H1 (cell line): Measurements from ENCODE around the gene SLC4A1. TPM values are rescaled to one million over a fixed set of nuclear protein-coding genes. Genes with fewer than 3 reads are reported as not detected.
A peak's percentile ranks its signal among the peaks of the same experiment; 100 is the strongest.

Experiments
- CTCF ChIA-PET: fragments of 300-600 bp; sonication (Branson Sonifier 250); formaldehyde crosslinking; loops from one replicate; lab custom pipeline; 2021; ENCODE audit not compliant: partially characterized antibody; lab: Charles Lee
- POLR2A ChIA-PET: fragments of 300-600 bp; sonication (Branson Sonifier 250); formaldehyde crosslinking; loops from one replicate; lab custom pipeline; 2021; ENCODE audit warnings: inconsistent platforms; ENCODE audit not compliant: partially characterized antibody; lab: Charles Lee
- DNase-seq, 2 experiments: peaks; one replicate each; pipeline versions ENCODE4 v3.0.0 to v3.0.0-alpha.2; 2010 to 2022; ENCODE audit warnings: low spot score in 2 of 2, low read depth in 1 of 2, mixed read lengths in 1 of 2
- FAIRE-seq: peaks from 2 replicates; lab custom pipeline; 2011; peaks lifted over from hg19 to GRCh38; lab: Jason Lieb, UNC
- H2AFZ ChIP-seq: 2 replicates; pipeline ENCODE4 v1.8.1; 2012; ENCODE audit warnings: low read length, inconsistent platforms
- H2AK5ac ChIP-seq: 2 replicates; pipeline ENCODE4 v1.6.1; 2013; ENCODE audit warnings: low read depth, low read length
- H2BK120ac ChIP-seq: replicated peaks from 2 replicates; pipeline ENCODE3; 2013; ENCODE audit warnings: low read depth, low read length, inconsistent platforms
- H2BK12ac ChIP-seq: 2 replicates; pipeline ENCODE4 v1.6.1; 2013; ENCODE audit warnings: low read depth, low read length
- H2BK15ac ChIP-seq: 2 replicates; pipeline ENCODE4 v1.6.1; 2013; ENCODE audit warnings: low read length
- H2BK20ac ChIP-seq: 2 replicates; pipeline ENCODE4 v1.6.1; 2013; ENCODE audit warnings: low read length
- H2BK5ac ChIP-seq: 2 replicates; pipeline ENCODE4 v1.6.1; 2013; ENCODE audit warnings: low read depth, low read length
- H3K14ac ChIP-seq: 2 replicates; pipeline ENCODE4 v1.6.1; 2013; ENCODE audit warnings: inconsistent platforms; ENCODE audit not compliant: insufficient read length
- H3K18ac ChIP-seq: 2 replicates; pipeline ENCODE4 v1.6.1; 2013; ENCODE audit warnings: low read length; ENCODE audit errors: extremely low read depth
- H3K23ac ChIP-seq: 2 replicates; pipeline ENCODE4 v1.6.1; 2013; ENCODE audit warnings: inconsistent platforms; ENCODE audit not compliant: insufficient read length
- H3K23me2 ChIP-seq: 2 replicates; pipeline ENCODE4 v1.6.1; 2013; ENCODE audit warnings: low read depth, low read length
- H3K27ac ChIP-seq: 2 replicates; pipeline ENCODE4 v1.6.1; 2011; ENCODE audit warnings: low read depth, low read length, inconsistent platforms
- H3K27me3 ChIP-seq, 4 experiments: replicated peaks in 1 of 4; 1 replicate in 1 of 4; 2 replicates in 3 of 4; pipeline versions ENCODE4 v1.6.1 to v1.8.1; 2011 to 2013; ENCODE audit warnings: low read length in 3 of 4, mild to moderate bottlenecking in 3 of 4, inconsistent platforms in 2 of 4, mixed read lengths in 2 of 4, moderate library complexity in 1 of 4; ENCODE audit not compliant: control insufficient read depth in 3 of 4, insufficient read depth in 3 of 4; ENCODE audit errors: extremely low read depth in 1 of 4
- H3K36me3 ChIP-seq, 4 experiments: 2 replicates each; pipeline versions ENCODE4 v1.6.1 to v1.8.1; 2011 to 2013; ENCODE audit warnings: mild to moderate bottlenecking in 4 of 4, low read length in 3 of 4, moderate library complexity in 2 of 4, control low read depth in 1 of 4, inconsistent platforms in 1 of 4; ENCODE audit not compliant: insufficient read depth in 4 of 4, control insufficient read depth in 2 of 4
- H3K4ac ChIP-seq: replicated peaks from 2 replicates; pipeline ENCODE3; 2013; ENCODE audit warnings: low read length, low read depth, mixed read lengths, inconsistent platforms; ENCODE audit not compliant: insufficient read length
- H3K4me1 ChIP-seq, 4 experiments: replicated peaks in 1 of 4; 1 replicate in 1 of 4; 2 replicates in 3 of 4; pipeline versions ENCODE4 v1.6.1 to v1.8.1; 2011 to 2013; ENCODE audit warnings: low read length in 3 of 4, inconsistent platforms in 2 of 4, mixed read lengths in 1 of 4; ENCODE audit not compliant: insufficient read depth in 4 of 4, control insufficient read depth in 3 of 4
- H3K4me2 ChIP-seq, 2 experiments: 2 replicates each; pipeline versions ENCODE4 v1.6.1 to v1.8.1; 2011 to 2013; ENCODE audit warnings: low read depth in 2 of 2, low read length in 2 of 2, control low read depth in 1 of 2, inconsistent platforms in 1 of 2, mild to moderate bottlenecking in 1 of 2; ENCODE audit not compliant: insufficient read depth in 1 of 2
- H3K4me3 ChIP-seq, 4 experiments: fragments of 200-600, 300-600 bp in 1 of 4; sonication (generic), shearing (Covaris generic), sonication (Bioruptor Twin) in 1 of 4; 2 replicates each; pipeline versions ENCODE4 v1.5.1 to v1.8.1; 2011 to 2016; ENCODE audit warnings: low read length in 4 of 4, low read depth in 3 of 4, control low read depth in 2 of 4, inconsistent platforms in 2 of 4, mild to moderate bottlenecking in 2 of 4, mixed read lengths in 1 of 4, moderate library complexity in 1 of 4; ENCODE audit not compliant: insufficient read depth in 2 of 4; ENCODE audit errors: extremely low read depth in 1 of 4
- H3K56ac ChIP-seq: replicated peaks from 2 replicates; pipeline ENCODE3; 2013; ENCODE audit warnings: low read depth, mild to moderate bottlenecking, mixed read lengths, low read length, inconsistent platforms; ENCODE audit not compliant: insufficient read length
- H3K79me1 ChIP-seq: 2 replicates; pipeline ENCODE4 v1.6.1; 2013; ENCODE audit warnings: low read depth, low read length, control low read depth
- H3K79me2 ChIP-seq, 2 experiments: 2 replicates each; pipeline versions ENCODE4 v1.6.1 to v1.8.1; 2012 to 2013; ENCODE audit warnings: low read length in 2 of 2, mild to moderate bottlenecking in 2 of 2, inconsistent platforms in 1 of 2; ENCODE audit not compliant: insufficient read depth in 2 of 2, control insufficient read depth in 1 of 2
- H3K9ac ChIP-seq, 4 experiments: replicated peaks in 1 of 4; 1 replicate in 1 of 4; 2 replicates in 3 of 4; pipeline versions ENCODE4 v1.6.1 to v1.8.1; 2011 to 2013; ENCODE audit warnings: low read depth in 3 of 4, low read length in 3 of 4, control low read depth in 2 of 4, mild to moderate bottlenecking in 2 of 4, moderate library complexity in 2 of 4, inconsistent platforms in 1 of 4; ENCODE audit errors: extremely low read depth in 1 of 4
- H3K9me3 ChIP-seq, 2 experiments: 2 replicates each; pipeline versions ENCODE4 v1.6.1 to v1.8.1; 2012 to 2013; ENCODE audit warnings: mild to moderate bottlenecking in 2 of 2, moderate library complexity in 2 of 2, control low read depth in 1 of 2, inconsistent platforms in 1 of 2, low read depth in 1 of 2, low read length in 1 of 2, mixed read lengths in 1 of 2; ENCODE audit not compliant: insufficient read depth in 2 of 2
- H4K20me1 ChIP-seq, 2 experiments: replicated peaks in 1 of 2; 2 replicates each; pipeline versions ENCODE3 to v1.8.1; 2011 to 2013; ENCODE audit warnings: inconsistent platforms in 2 of 2, low read length in 2 of 2, mild to moderate bottlenecking in 1 of 2; ENCODE audit not compliant: insufficient read depth in 2 of 2, control insufficient read depth in 1 of 2
- H4K5ac ChIP-seq: 2 replicates; pipeline ENCODE4 v1.6.1; 2013; ENCODE audit warnings: low read length, low read depth, mixed read lengths, inconsistent platforms; ENCODE audit not compliant: insufficient read length
- H4K8ac ChIP-seq: 2 replicates; pipeline ENCODE4 v1.8.0; 2013; ENCODE audit warnings: mild to moderate bottlenecking, moderate library complexity, low read length, inconsistent platforms; ENCODE audit not compliant: insufficient read depth; ENCODE audit errors: extremely low read depth
- H4K91ac ChIP-seq: replicated peaks from 2 replicates; pipeline ENCODE3; 2013; ENCODE audit warnings: low read length, mixed read lengths, inconsistent platforms; ENCODE audit not compliant: insufficient read length
- CHD2 ChIP-seq: IDR thresholded peaks from 2 replicates; pipeline ENCODE4 v1.6.1; 2012; ENCODE audit warnings: low read length, improper control_type of control experiment
- CREB1 ChIP-seq: IDR thresholded peaks from 2 replicates; pipeline ENCODE4 v1.6.1; 2012; ENCODE audit warnings: inconsistent platforms
- CTBP2 ChIP-seq: IDR thresholded peaks from 2 replicates; pipeline ENCODE4 v1.7.0; 2011; ENCODE audit warnings: borderline replicate concordance, mild to moderate bottlenecking, moderate library complexity, mixed read lengths, low read length; ENCODE audit not compliant: insufficient read depth, insufficient read length
- PHF8 ChIP-seq: fragments of 200-600 bp; sonication (generic); conservative IDR thresholded peaks from 2 replicates; pipeline ENCODE4 v1.7.1; 2012; ENCODE audit warnings: low read depth, mild to moderate bottlenecking, inconsistent platforms, low read length, moderate library complexity
- POLR2A ChIP-seq, 2 experiments: IDR thresholded peaks; 1 replicate in 1 of 2; 2 replicates in 1 of 2; pipeline ENCODE4 v1.6.1; 2011; ENCODE audit warnings: low read depth in 2 of 2, low read length in 2 of 2, mild to moderate bottlenecking in 2 of 2; ENCODE audit errors: control extremely low read depth in 1 of 2
- RFX5 ChIP-seq: IDR thresholded peaks from 2 replicates; pipeline ENCODE4 v1.6.1; 2011; ENCODE audit warnings: low read depth, low read length, improper control_type of control experiment, borderline replicate concordance
- RNF2 ChIP-seq: fragments of 200-900, 300-1000 bp; sonication (generic); IDR thresholded peaks from 2 replicates; pipeline ENCODE4 v1.7.1; 2016; ENCODE audit warnings: borderline replicate concordance, low read depth, mild to moderate bottlenecking, antibody characterized with exemption, low read length; ENCODE audit not compliant: poor library complexity, severe bottlenecking; ENCODE audit errors: missing control alignments
- TAF1 ChIP-seq: IDR thresholded peaks from 2 replicates; pipeline ENCODE4 v1.6.1; 2011; ENCODE audit warnings: mild to moderate bottlenecking, low read depth, low read length
- TBP ChIP-seq: IDR thresholded peaks from 2 replicates; pipeline ENCODE4 v1.6.1; 2011; ENCODE audit warnings: low read depth, low read length, improper control_type of control experiment
- WGBS, 2 experiments: shearing (Covaris generic) in 1 of 2; methylation state at CpG; one replicate each; pipeline versions ENCODE4 v1.1.6 to v1.1.7; 2013 to 2015; ENCODE audit warnings: low lambda C conversion rate in 2 of 2, mixed read lengths in 2 of 2, inconsistent platforms in 1 of 2, low coverage in 1 of 2, missing lambda C conversion rate in 1 of 2; ENCODE audit not compliant: insufficient replicate concordance in 2 of 2, insufficient coverage in 1 of 2, insufficient read length in 1 of 2; ENCODE audit errors: extremely low coverage in 1 of 2, missing lambda C conversion rate in 1 of 2; 5-methylcytosine and 5-hydroxymethylcytosine counted together
- polyA plus RNA-seq, 7 experiments: library from polyadenylated mRNA; depleted of rRNA in 3 of 7; stranded (reverse) in 5 of 7; unstranded in 2 of 7; fragments of >200 nt in 5 of 7; fragments of 200-250 nt in 2 of 7; gene quantifications; 1 replicate in 5 of 7; 2 replicates in 1 of 7; 4 replicates in 1 of 7; pipeline versions ENCODE4 v1.2.1 to v1.2.3, GENCODE V29; 2011 to 2013; ENCODE audit warnings: missing spikeins in 2 of 7, mixed read lengths in 2 of 7
- total RNA-seq: library from RNA; stranded (reverse); fragmentation: NEBNext Ultra II Directional; extraction: Animal tissue kit (Norgen Biotek cat#: 25700); gene quantifications from 2 replicates; pipeline ENCODE4 v1.2.1, GENCODE V29; 2021

The SLC4A1 gene
- total and polyA plus RNA-seq, 2 of the 8 experiments (the other 6 are each of a cell fraction or from before 2014, with no cell fraction given) = 0.08 TPM; not detected in 1

DNA sequence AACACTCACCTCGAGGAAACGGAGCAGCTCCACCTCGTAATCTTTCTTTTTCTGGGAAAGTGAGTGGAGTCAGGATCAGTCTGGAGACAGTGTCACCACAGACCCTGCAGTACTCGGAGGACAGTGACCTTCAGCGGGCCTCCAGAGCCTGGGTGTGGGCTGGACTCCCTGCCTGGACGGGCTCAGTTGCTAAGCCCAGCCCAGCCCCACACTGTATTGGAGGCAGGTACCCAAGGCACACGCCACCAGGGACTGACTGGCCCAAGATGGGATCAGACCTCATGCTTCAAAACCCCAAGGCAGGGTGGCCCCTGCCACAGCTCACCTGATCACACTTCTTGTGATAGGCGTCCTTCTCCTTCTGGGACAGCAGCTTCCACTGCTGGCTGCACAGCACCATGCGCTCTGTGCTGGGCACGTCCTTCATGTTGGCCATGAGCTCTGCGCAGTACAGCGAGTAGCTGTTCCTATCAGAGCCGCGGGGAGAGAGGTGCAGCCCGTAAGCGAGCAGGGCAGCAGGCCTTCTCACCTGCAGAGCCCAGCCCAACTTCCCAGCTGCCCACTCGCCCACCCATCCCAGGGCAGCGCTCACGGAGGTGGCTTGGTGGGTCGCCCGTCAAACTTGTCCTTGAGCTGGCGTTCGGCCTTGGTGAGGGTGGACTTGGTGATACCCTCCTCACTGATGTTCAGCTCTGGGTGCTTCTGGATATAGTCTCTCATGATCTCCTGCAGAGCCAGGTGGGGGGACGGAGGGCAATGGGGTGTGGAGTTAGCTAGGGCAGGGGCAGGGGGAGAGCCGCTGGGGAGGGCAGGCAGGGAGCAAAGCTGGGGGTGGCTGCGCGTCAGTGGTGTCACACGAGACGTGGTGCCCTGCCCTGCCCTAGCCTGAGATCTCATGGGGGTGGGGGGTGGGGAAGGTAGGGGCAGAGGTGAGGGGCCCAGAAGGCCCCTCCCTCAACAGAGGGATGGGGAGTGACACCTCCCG, 56.4 kb downstream of the SLC4A1 start:
- DNase-seq (no peak), FAIRE-seq (no peak)
- Histone ChIP-seq H3K4me3 (no peak overlapping the region), H2BK5ac (peak overlapping the region; percentile 75; the same call in 1 of the 2 replicates), H2AFZ (no peak overlapping the region), H3K79me1 (peaks cover 7% of the 10 kb centered on the region), H2BK120ac (no peak overlapping the region), H3K14ac (no peak overlapping the region), H3K27me3 (no peaks in the 10 kb centered on the region), H3K4ac (no peak overlapping the region), H3K4me1 (peaks cover 0 to 11% (median 3%) of the 10 kb centered on the region in 4 experiments; a peak in 5 of 7 replicates), H3K23ac (no peak overlapping the region), H4K91ac (no peak overlapping the region), H3K56ac (no peak overlapping the region), H2AK5ac (no peak overlapping the region), H2BK20ac (no peak overlapping the region), H3K18ac (no peak overlapping the region), H4K8ac (peak overlapping the region; percentile 80; the same call in 1 of the 2 replicates), H4K20me1 (peaks cover 0 to 13% of the 10 kb centered on the region in 2 experiments), H3K79me2 (peaks cover 0 to 6% of the 10 kb centered on the region in 2 experiments; a peak in 1 of 4 replicates), H2BK15ac (no peak overlapping the region), H3K9ac (no peak overlapping the region; a peak in 1 of 7 replicates), H3K36me3 (peaks cover 41 to 78% (median 60%) of the 10 kb centered on the region in 4 experiments), H3K27ac (no peak overlapping the region), H4K5ac (no peak overlapping the region), H3K4me2 (no peak overlapping the region; a peak in 1 of 4 replicates), H3K23me2 (no peaks in the 10 kb centered on the region), H3K9me3 (no peaks in the 10 kb centered on the region), H2BK12ac (no peak overlapping the region; the same call in 1 of the 2 replicates)
- WGBS, 2 experiments = 92% methylated on average over 26 of the region's 30 CpGs; no CpG with 5 or more reads in 1 of the 2 experiments
- POLR2A ChIA-PET = interaction anchor here (0.7 to 10.4 kb wide), 16 partner anchors 8 to 150 kb away, joined by 3 to 135 read pairs (median 4); partner anchors contain the start of genes ATXN7L3, GRN, SLC25A39 and TMUB2
- CTCF ChIA-PET = interaction anchor here (0.6 to 12.7 kb wide), 36 partner anchors 8 to 165 kb away, joined by 3 to 158 read pairs (median 6); partner anchors contain the start of genes GRN, HROB, RUNDC3A and SLC25A39
- TF ChIP-seq TAF1 (no peak), CHD2 (no peak), RFX5 (no peak), POLR2A (IDR thresholded peaks at IDR 0.05; ENCODE audit: control extremely low read depth in 1 of 2, low read depth in 2 of 2, low read length in 2 of 2) (no peak; a peak in 1 of 3 replicates), CTBP2 (no peak), CREB1 (no peak), RNF2 (no peak), PHF8 (no peak), TBP (no peak)
